GM19467 (cell line): ENCODE data around the gene PLEKHO2.
A peak's percentile ranks its signal among the peaks of the same experiment; 100 is the strongest.
"Not testable (repeated sequence)": the region's sequence is repeated elsewhere in the genome, so short reads cannot be mapped to it uniquely, and the experiment has no call there.

ENCODE experiments used
- ATAC-seq: cut with Tn5 transposase; IDR thresholded peaks from one replicate; pipeline ENCODE4 v1.9.1; 2021; ENCODE audit warnings: mild to moderate bottlenecking, moderate library complexity; ENCODE audit not compliant: unreplicated experiment

The PLEKHO2 gene, protein sequence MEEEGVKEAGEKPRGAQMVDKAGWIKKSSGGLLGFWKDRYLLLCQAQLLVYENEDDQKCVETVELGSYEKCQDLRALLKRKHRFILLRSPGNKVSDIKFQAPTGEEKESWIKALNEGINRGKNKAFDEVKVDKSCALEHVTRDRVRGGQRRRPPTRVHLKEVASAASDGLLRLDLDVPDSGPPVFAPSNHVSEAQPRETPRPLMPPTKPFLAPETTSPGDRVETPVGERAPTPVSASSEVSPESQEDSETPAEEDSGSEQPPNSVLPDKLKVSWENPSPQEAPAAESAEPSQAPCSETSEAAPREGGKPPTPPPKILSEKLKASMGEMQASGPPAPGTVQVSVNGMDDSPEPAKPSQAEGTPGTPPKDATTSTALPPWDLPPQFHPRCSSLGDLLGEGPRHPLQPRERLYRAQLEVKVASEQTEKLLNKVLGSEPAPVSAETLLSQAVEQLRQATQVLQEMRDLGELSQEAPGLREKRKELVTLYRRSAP

GRCh38 chr15:64841344-64842095 is at the start of gene PLEKHO2:
TSS of gene PLEKHO2 (plus strand) at chr15:64841915. CDS start at chr15:64842017, 102 bp downstream.
- ATAC-seq, result peak; percentile 46

GRCh38 chr15:64792282-64792681 is 49.4 kb upstream of the PLEKHO2 start:
- no peak for ATAC-seq

DNA sequence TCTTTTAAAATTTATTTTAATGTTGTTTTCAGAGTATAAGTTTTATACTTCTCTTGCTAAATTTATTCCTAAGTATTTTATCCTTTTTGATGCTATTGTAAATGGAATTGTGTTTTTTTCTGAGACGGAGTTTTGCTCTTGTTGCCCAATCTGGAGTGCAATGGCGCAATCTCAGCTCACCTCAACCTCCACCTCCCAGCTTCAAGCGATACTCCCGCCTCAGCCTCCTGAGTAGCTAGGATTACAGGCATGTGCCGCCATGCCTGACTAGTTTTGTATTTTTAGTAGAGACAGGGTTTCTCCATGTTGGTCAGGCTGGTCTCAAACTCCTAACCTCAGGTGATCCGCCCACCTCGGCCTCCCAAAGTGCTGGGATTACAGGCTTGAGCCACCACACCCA is 46.4 kb upstream of the PLEKHO2 start:
- not testable (repeated sequence) for ATAC-seq

DNA sequence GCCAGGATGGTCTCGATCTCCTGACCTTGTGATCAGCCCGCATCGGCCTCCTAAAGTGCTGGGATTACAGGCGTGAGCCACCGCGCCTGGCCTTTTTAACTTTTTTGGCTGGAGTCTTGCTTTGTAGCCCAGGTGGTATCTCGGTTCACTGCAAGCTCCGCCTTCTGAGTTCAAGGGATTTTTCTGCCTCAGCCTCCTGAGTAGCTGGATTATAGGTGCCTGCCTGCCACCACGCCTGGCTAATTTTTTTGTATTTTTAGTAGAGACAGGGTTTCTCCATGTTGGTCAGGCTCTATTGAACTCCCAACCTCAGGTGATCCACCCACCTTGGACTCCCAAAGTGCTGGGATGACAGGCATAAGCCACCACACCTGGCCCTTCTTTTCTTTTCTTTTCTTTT is 45.8 kb upstream of the PLEKHO2 start:
- ATAC-seq, result not testable (repeated sequence)

DNA sequence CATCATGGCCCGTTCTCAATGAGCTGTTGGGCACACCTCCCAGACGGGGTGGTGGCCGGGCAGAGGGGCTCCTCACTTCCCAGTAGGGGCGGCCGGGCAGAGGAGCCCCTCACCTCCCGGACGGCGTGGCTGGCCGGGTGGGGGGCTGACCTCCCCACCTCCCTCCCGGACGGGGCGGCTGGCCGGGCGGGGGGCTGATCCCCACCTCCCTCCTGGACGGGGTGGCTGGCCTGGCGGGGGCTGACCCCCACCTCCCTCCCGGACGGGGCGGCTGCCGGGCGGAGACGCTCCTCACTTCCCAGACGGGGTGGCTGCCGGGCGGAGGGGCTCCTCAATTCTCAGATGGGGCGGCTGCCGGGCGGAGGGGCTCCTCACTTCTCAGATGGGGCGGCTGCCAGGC is 42.8 kb upstream of the PLEKHO2 start:
- not testable (repeated sequence) for ATAC-seq

DNA sequence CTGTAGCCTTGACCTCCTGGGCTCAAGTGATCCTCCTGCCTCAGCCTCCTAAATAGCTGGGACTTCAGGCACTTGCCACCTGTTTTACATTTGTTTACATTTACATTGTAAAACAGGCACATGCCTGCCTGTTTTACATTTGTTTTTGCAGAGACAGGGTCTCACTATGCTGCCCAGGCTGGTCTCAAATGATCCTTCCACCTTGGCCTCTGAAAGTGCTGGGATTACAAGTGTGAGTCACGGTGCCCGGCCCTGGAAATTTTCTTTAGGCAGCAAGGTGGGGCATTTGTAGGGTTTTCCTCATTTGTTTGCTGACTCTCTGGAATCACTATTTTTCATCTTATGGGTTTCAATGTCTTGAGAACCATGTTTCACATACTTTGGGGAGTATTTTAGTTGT is 41.2 kb upstream of the PLEKHO2 start:
- ATAC-seq, result no peak

DNA sequence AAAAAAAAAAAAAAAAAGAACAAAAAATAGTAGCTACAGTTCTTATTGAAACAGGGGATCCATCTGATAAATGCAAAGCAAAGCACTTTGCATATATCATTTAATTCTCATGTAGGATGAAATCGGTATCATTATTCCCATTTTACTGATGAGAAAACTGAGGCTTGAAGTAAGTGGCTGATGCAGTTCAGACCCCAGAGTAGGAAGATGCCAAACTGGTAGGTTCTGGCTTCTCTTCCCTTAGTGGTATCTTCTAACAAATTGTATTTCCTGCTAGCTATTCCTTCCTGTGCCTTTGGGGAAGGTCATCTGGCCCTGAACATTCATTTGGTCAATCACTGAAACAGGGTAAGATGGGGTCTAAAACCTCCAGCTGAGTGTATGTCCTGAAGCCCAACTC is 38.2 kb upstream of the PLEKHO2 start:
- ATAC-seq, result no peak

DNA sequence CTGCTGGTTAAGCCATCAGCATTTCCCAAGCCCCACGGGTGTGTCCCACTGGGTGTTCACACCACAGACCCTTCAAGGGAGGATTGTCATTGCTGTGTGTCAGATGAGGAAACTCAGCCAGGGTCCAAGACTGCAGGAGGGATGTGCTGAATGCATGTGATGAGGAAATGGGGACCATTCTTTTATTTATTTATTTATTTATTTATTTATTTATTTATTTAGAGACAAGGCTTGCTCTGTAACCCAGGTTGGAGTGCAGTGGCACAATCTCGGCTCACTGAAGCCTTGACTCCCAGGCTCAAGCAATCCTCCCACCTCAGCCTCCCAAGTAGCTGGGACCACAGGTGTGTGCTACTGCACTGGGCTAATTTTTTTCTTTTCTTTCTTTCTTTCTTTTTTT is 37.1 kb upstream of the PLEKHO2 start:
- no peak for ATAC-seq

GRCh38 chr15:64806509-64806908 is 35.2 kb upstream of the PLEKHO2 start:
- no peak for ATAC-seq

GRCh38 chr15:64807051-64807749 is 34.5 kb upstream of the PLEKHO2 start:
- ATAC-seq, result no peak

- no peak for ATAC-seq
Observed at GRCh38 chr15:64807751-64808222, 33.9 kb upstream of the PLEKHO2 start.

DNA sequence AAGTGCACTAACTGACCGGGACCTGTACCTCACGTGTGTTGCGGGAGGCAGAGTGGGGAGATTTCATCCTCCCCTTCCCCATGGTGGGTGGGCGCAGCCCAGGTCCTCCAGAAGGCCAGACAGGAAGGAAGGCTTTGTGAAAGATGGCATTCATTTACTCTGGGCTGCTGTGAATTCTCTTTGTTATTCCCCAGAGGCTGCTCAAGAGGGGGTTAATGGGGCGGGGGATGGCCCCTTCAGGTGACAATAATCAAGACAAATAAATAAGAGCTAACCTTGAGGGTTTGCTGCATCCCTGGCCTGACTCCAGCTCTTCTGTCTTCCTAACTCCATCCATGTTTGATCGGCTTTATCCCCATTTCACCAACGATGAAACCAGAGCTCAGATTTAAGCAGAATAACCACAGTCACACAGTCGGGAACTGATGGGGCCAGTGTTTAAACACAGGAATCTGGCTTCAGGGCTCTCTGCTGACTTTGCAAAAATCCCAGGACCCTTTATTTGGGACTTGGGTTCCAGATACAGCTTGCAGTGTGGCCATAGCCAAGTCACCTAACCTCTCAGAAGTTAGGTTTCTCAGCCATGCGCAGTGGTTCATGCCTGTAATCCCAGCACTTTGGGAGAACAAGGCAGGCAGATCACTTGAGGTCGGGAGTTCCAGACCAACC is 32.8 kb upstream of the PLEKHO2 start:
- no peak for ATAC-seq

DNA sequence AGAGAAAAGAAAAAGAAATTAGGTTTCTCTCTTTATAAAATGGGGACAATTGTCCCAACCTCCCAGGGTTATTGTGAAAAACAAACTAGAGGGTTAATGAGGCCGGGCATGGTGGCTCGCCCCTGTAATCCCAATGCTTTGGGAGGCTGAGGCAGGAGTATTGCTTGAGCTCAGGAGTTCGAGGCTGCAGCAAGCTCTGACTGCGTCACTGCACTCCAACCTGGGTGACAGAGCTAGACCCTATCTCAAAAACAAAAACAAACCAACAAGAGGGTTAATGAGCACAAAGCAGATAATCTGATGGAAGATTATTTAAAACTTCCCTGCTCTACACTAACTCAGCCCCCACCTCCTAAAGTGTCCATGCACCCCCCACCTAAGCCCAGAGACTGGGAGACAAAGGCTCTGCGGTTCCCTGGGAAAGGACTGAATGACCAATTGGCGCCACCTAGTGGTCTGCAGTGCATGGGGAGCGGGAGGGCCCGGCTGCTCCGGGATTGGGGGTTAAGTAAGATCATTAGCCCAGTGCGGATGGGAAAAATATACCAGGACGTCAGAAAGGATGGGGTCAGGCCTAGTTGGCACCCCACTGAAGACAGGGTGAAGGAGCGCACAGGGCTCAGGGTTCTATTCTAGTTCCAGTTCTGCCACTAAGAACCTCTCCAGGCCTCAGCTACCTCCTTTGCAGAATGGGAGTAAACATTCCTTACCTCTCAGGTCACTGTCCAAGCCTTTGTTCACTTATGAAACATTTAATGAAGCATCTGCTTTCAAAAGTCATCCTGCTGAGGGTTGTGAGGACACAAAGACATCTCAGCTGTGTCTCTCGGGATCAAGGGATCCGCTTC is 31.8 kb upstream of the PLEKHO2 start:
- no peak for ATAC-seq

- no peak for ATAC-seq
Observed at GRCh38 chr15:64810497-64811326, 31.0 kb upstream of the PLEKHO2 start.

DNA sequence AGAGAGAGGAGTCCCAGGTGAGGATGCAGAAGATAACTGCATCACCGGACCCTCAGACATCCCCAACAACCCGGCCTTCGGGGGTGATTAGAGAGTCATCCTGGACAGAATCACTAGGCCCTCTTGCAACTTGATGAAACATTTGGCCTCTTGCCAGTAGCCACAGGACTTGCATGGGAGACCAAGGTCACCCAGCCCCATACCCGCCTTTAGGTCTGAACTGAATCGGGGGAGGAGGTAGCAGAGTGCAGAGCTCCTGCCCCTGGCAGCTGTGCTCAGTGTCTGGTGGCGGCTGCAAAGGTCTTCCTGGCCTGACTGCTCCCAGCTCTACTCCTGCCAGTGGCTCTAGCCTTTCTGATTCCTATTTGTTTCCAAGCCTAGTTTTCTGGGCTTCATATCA is 28.6 kb upstream of the PLEKHO2 start:
- ATAC-seq, result no peak

DNA sequence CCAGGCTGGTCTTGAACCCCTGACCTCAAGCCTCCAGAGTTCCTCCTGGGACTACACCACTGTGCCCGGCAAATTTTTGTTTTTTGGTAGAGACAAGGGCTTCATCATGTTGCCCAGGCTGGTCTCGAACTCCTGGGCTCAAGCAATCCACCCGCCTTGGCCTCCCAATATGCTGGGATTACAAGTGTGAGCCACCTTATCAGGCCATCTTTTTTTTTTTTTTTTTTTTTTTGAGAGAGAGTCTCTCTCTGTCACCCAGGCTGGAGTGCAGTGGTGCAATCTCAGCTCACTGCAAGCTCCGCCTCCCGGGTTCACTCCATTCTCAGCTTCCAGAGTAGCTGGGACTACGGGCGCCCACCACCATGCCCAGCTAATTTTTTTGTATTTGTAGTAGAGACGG is 27.4 kb upstream of the PLEKHO2 start:
- ATAC-seq, result not testable (repeated sequence)

DNA sequence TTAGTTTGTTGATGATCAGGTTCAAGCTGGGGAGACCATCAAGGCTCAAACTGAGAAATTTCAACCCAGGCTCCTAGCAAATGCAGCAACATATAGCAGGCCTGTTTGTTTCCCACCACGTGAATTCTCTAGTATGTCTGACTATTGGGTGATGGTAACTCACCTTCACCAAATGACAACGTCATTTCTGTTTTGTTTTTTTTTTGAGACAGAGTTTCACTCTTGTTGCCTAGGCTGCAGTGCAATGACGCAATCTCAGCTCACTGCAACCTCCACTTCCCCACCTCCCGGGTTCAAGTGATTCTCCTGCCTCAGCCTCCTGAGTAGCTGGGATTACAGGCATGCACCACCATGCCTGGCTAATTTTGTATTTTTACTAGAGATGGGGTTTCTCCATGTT is 26.8 kb upstream of the PLEKHO2 start:
- not testable (repeated sequence) for ATAC-seq

GRCh38 chr15:64816452-64816851 is 25.3 kb upstream of the PLEKHO2 start:
- no peak for ATAC-seq

- no peak for ATAC-seq
Observed at GRCh38 chr15:64824929-64825430, 16.7 kb upstream of the PLEKHO2 start.
